Activated naive CD8-positive, alpha-beta T cell treated with anti-CD3 and anti-CD28 coated beads for 36 hours (primary cell): Measurements from ENCODE around the gene IL1RAPL2. TPM values are rescaled to one million over a fixed set of nuclear protein-coding genes. Genes with fewer than 3 reads are reported as not detected.

Source experiments
- DNase-seq: peaks from one replicate; pipeline ENCODE4 v3.0.0; 2021
- H3K27ac Mint-ChIP-seq: one replicate; pipeline ENCODE4 v1.8.0; 2022; ENCODE audit warnings: mild to moderate bottlenecking, moderate library complexity, mixed read lengths
- H3K27me3 Mint-ChIP-seq: one replicate; pipeline ENCODE4 v1.8.0; 2022; ENCODE audit warnings: mild to moderate bottlenecking, mixed read lengths
- H3K36me3 Mint-ChIP-seq: one replicate; pipeline ENCODE4 v1.8.0; 2021; ENCODE audit warnings: mild to moderate bottlenecking, mixed read lengths
- H3K4me1 Mint-ChIP-seq: one replicate; pipeline ENCODE4 v1.8.0; 2021; ENCODE audit warnings: mixed read lengths
- H3K4me3 Mint-ChIP-seq: one replicate; pipeline ENCODE4 v1.8.0; 2022; ENCODE audit warnings: mild to moderate bottlenecking, moderate library complexity, mixed read lengths
- H3K9me3 Mint-ChIP-seq: one replicate; pipeline ENCODE4 v1.8.0; 2022; ENCODE audit warnings: mixed read lengths
- total RNA-seq, 2 experiments: library from RNA; stranded (reverse); gene quantifications; one replicate each; pipeline ENCODE4 v1.2.3, GENCODE V29; 2021

IL1RAPL2 gene
- total RNA-seq, 2 experiments from 2014 or later, result not detected

DNA sequence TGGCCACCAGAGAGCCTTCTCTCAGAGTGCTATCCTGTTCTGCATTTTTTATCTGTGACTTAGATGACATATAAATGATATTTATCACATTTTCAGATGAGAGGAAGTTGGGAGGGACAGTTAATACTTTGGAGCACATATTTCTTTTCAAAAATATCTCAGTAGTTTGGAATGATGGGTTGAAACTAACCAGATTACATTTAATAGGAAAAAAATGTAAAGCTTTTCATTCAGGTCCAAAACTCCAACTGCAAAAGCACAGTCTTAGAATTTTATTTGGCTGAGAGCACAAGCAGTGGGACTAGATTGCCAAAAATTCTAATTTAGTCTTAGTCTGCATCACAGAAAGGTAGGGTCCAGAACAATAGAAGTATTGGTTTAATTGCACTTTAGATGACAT is 902.7 kb downstream of the IL1RAPL2 start:
- no peak for DNase-seq
- Mint-ChIP-seq H3K27me3 (no peaks in the 10 kb centered on the region), H3K4me3 (no peak overlapping the region), H3K9me3 (no peaks in the 10 kb centered on the region), H3K27ac (no peak overlapping the region), H3K36me3 (no peaks in the 10 kb centered on the region), H3K4me1 (no peaks in the 10 kb centered on the region)

GRCh38 chrX:105471597-105471996 is 905.6 kb downstream of the IL1RAPL2 start:
- Mint-ChIP-seq H3K4me3 (no peak overlapping the region), H3K9me3 (no peaks in the 10 kb centered on the region), H3K27me3 (no peaks in the 10 kb centered on the region), H3K4me1 (no peaks in the 10 kb centered on the region), H3K36me3 (no peaks in the 10 kb centered on the region), H3K27ac (no peak overlapping the region)
- DNase-seq, result no peak

- Mint-ChIP-seq H3K36me3 (no peaks in the 10 kb centered on the region), H3K9me3 (no peaks in the 10 kb centered on the region), H3K27ac (no peak overlapping the region), H3K27me3 (no peaks in the 10 kb centered on the region), H3K4me1 (no peaks in the 10 kb centered on the region), H3K4me3 (no peak overlapping the region)
- no peak for DNase-seq
These were observed 909.8 kb downstream of the IL1RAPL2 start for GRCh38 chrX:105475801-105476200.

DNA sequence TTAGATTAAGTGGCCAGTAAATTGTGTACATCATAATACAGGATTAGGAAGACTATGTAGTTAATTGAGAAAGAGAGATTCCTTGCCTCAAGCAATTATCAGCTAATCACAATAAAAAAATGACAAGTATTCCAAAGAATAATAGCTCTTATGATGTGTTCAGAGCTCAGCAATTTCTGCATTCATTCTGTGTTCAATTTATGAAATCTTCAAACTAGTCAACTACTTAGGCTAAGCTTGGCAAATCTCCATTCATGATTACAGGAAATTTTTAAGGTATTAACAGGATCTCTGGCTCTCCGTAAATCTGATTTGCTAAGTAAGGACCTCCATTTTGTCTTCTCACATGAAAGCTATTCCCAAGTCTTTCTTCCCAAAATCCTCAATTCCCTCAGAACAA is 911.4 kb downstream of the IL1RAPL2 start:
- no peaks in the 10 kb centered on the region for H3K36me3 Mint-ChIP-seq
- H3K4me3 Mint-ChIP-seq, result no peak overlapping the region
- no peak for DNase-seq
- no peak overlapping the region for H3K27ac Mint-ChIP-seq
- no peaks in the 10 kb centered on the region for H3K4me1 Mint-ChIP-seq
- no peaks in the 10 kb centered on the region for H3K27me3 Mint-ChIP-seq
- H3K9me3 Mint-ChIP-seq, result no peaks in the 10 kb centered on the region

DNA sequence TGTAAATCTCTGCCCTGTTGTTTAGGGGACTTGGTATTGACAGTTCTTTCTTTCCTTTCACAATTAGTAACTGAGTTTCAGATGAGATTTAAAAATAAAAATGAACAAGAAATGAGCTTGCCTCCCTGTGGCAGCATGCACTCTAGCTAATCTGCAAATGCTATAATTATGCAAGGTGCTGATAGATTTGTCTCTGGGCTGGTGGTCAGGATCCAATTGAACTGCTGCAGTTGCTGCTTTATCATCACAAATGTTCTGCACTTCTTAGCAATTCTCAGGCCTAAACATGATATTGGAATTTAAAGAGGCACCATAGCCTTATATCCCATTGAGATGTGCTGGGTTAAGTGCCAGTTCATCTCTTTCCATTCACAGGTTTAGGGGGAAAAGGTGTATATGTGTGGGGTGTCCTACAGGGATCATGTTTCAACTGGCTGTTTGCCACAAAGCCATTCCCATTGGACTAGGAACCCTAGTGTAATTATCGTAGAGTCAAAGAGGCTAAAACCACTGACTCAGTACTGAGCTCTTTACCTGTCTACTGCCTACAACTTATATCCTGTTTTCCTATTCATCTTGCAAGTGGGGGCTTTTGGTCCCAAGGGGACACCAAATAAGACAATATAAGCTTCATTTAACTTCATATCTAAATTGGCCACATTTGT is 914.8 kb downstream of the IL1RAPL2 start:
- DNase-seq, result no peak
- no peak overlapping the region for H3K27ac Mint-ChIP-seq
- no peaks in the 10 kb centered on the region for H3K36me3 Mint-ChIP-seq
- no peaks in the 10 kb centered on the region for H3K9me3 Mint-ChIP-seq
- H3K4me3 Mint-ChIP-seq, result no peak overlapping the region
- no peaks in the 10 kb centered on the region for H3K27me3 Mint-ChIP-seq
- H3K4me1 Mint-ChIP-seq, result no peaks in the 10 kb centered on the region

DNA sequence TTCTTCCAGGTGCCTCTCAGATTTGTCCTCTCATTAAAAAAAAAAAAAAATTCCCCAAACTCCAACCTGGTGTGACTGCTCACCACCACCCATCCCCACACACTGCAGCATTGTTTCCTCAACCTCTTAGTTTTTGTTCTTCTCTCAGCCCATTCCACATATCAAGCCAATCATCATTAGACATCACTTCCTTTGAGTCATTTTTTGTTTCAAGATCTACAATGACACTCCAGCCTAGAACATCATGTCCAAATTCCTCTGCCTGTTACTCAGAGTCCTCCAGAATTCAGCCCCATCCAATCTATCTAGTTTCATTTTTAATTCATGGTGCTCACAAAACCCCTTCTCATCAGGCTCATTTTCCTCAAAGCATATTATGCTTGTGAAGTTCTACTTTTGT is 917.0 kb downstream of the IL1RAPL2 start:
- Mint-ChIP-seq H3K27me3 (no peaks in the 10 kb centered on the region), H3K36me3 (no peaks in the 10 kb centered on the region), H3K4me3 (no peak overlapping the region), H3K9me3 (no peaks in the 10 kb centered on the region), H3K27ac (no peak overlapping the region), H3K4me1 (no peaks in the 10 kb centered on the region)
- DNase-seq, result no peak

- Mint-ChIP-seq H3K36me3 (no peaks in the 10 kb centered on the region), H3K4me1 (no peaks in the 10 kb centered on the region), H3K27ac (no peak overlapping the region), H3K4me3 (no peak overlapping the region), H3K27me3 (no peaks in the 10 kb centered on the region), H3K9me3 (peaks cover 2% of the 10 kb centered on the region)
- DNase-seq, result no peak
These were observed 922.7 kb downstream of the IL1RAPL2 start for GRCh38 chrX:105488716-105489115.

- H3K9me3 Mint-ChIP-seq, result no peaks in the 10 kb centered on the region
- H3K4me1 Mint-ChIP-seq, result no peaks in the 10 kb centered on the region
- DNase-seq, result no peak
- H3K27ac Mint-ChIP-seq, result no peak overlapping the region
- H3K36me3 Mint-ChIP-seq, result no peaks in the 10 kb centered on the region
- no peaks in the 10 kb centered on the region for H3K27me3 Mint-ChIP-seq
- no peak overlapping the region for H3K4me3 Mint-ChIP-seq
These were observed 929.4 kb downstream of the IL1RAPL2 start for GRCh38 chrX:105495376-105495775.

- H3K36me3 Mint-ChIP-seq, result no peaks in the 10 kb centered on the region
- no peaks in the 10 kb centered on the region for H3K4me1 Mint-ChIP-seq
- no peaks in the 10 kb centered on the region for H3K27me3 Mint-ChIP-seq
- no peak overlapping the region for H3K27ac Mint-ChIP-seq
- DNase-seq, result no peak
- H3K9me3 Mint-ChIP-seq, result no peaks in the 10 kb centered on the region
- H3K4me3 Mint-ChIP-seq, result no peak overlapping the region
These were observed 936.3 kb downstream of the IL1RAPL2 start for GRCh38 chrX:105502336-105502735.

GRCh38 chrX:105515561-105515960 is 949.6 kb downstream of the IL1RAPL2 start:
- Mint-ChIP-seq H3K27ac (no peak overlapping the region), H3K4me3 (no peak overlapping the region), H3K4me1 (no peaks in the 10 kb centered on the region), H3K9me3 (peaks cover 1% of the 10 kb centered on the region), H3K36me3 (no peaks in the 10 kb centered on the region), H3K27me3 (no peaks in the 10 kb centered on the region)
- no peak for DNase-seq

- no peaks in the 10 kb centered on the region for H3K27me3 Mint-ChIP-seq
- no peaks in the 10 kb centered on the region for H3K36me3 Mint-ChIP-seq
- no peak for DNase-seq
- H3K4me3 Mint-ChIP-seq, result no peak overlapping the region
- no peaks in the 10 kb centered on the region for H3K4me1 Mint-ChIP-seq
- H3K9me3 Mint-ChIP-seq, result no peaks in the 10 kb centered on the region
- no peak overlapping the region for H3K27ac Mint-ChIP-seq
These were observed 960.4 kb downstream of the IL1RAPL2 start for GRCh38 chrX:105526431-105526830.

- Mint-ChIP-seq H3K27ac (no peak overlapping the region), H3K4me3 (no peak overlapping the region), H3K4me1 (no peaks in the 10 kb centered on the region), H3K27me3 (no peaks in the 10 kb centered on the region), H3K36me3 (no peaks in the 10 kb centered on the region), H3K9me3 (no peaks in the 10 kb centered on the region)
- no peak for DNase-seq
These were observed 961.8 kb downstream of the IL1RAPL2 start for GRCh38 chrX:105527759-105528158.

DNA sequence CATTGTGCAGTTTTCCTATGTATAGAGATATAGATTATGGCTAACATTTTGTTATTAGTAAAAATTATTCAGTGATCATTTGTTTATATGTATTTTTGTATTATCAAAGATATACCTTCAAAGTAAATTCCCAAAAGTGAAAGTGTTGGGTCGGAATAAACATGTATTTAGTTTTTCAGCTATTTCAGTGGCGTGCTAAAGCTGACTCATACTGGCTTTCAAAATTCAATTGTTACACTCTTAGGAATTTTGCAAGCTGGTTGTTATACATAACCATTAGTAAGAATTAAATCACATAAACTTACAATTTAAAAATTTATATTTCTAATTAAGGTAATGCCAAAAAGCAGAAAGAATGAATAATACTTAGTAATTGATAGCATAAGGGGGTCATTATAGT is 968.0 kb downstream of the IL1RAPL2 start:
- Mint-ChIP-seq H3K9me3 (no peaks in the 10 kb centered on the region), H3K36me3 (no peaks in the 10 kb centered on the region), H3K27ac (no peak overlapping the region)

DNA sequence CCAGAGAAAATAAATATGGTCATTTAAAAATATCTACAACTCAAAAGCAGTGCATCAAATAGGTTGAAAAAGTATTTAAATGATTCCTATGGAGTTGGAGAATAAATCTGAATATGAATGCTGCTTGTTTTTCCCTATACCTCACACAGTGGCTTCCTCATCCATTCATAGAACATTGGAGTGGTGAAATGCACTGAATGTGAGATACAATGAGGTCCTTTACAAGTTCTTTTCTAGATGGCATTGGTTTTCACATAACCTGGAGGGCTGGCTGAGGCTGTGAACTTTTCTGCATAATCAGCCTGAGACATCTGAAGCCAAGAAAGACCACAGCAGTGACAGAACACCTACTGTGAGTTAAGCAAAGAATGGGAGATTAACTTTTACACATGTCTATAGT is 977.3 kb downstream of the IL1RAPL2 start:
- no peak for DNase-seq
- Mint-ChIP-seq H3K4me1 (no peaks in the 10 kb centered on the region), H3K36me3 (no peaks in the 10 kb centered on the region), H3K9me3 (no peaks in the 10 kb centered on the region), H3K27ac (no peak overlapping the region), H3K4me3 (no peak overlapping the region), H3K27me3 (no peaks in the 10 kb centered on the region)

More for the DNA sequence above, 968.0 kb downstream of the IL1RAPL2 start:
- Mint-ChIP-seq H3K4me3 (no peak overlapping the region), H3K27me3 (no peaks in the 10 kb centered on the region), H3K4me1 (no peaks in the 10 kb centered on the region)
- no peak for DNase-seq

- Mint-ChIP-seq H3K27ac (no peak overlapping the region), H3K4me1 (no peaks in the 10 kb centered on the region), H3K9me3 (no peaks in the 10 kb centered on the region), H3K4me3 (no peak overlapping the region), H3K36me3 (no peaks in the 10 kb centered on the region), H3K27me3 (no peaks in the 10 kb centered on the region)
- DNase-seq, result no peak
These were observed 984.2 kb downstream of the IL1RAPL2 start for GRCh38 chrX:105550043-105550663.

- no peak for DNase-seq
- no peak overlapping the region for H3K4me3 Mint-ChIP-seq
- no peaks in the 10 kb centered on the region for H3K4me1 Mint-ChIP-seq
- no peaks in the 10 kb centered on the region for H3K9me3 Mint-ChIP-seq
- H3K27ac Mint-ChIP-seq, result no peak overlapping the region
- no peaks in the 10 kb centered on the region for H3K36me3 Mint-ChIP-seq
- no peaks in the 10 kb centered on the region for H3K27me3 Mint-ChIP-seq
These were observed 986.4 kb downstream of the IL1RAPL2 start for GRCh38 chrX:105552395-105552794.
